NCI-H526 (cell line): Measurements from ENCODE around the gene ZNF41.

Source experiments
- DNase-seq, 2 experiments: peaks; one replicate each; lab custom pipeline; 2025; lab: John Stamatoyannopoulos, UW

Gene ZNF41

DNA sequence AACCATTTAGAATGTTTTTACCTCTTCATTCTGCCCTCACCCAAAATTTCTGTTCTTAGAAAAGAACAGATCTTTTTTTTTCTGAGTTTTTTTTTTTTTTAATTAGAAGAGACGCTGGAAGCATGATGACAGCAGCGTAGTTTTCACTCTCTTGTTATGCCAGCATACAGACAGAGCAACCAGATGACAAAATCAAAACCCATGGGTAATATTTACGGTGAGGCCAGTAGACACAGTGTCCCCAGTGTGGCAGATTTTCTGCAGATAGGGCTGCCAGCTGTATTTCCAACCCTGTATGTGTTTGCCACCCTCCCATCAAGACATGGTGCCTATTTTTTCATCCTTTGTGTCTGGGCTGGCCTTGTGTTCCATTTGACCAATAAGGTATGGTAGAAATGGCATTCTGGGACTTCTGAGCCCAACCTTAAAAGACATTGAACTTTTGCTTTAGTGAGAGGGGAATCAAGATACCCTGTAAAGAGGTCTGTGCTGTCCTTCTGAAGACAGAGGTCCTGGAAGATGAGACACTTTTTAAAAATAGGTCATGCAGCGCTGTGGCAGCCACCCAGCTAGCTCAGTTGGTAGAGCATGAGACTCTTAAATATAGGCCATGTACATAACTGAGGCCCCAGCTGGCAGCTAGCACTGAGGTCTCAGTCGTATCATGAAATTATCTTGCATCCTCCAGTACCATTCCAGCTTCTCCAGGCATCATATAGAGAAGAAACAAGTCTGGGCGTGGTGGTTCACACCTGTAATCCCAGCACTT, 6.7 kb upstream of the ZNF41 start:
- no peak for DNase-seq

DNA sequence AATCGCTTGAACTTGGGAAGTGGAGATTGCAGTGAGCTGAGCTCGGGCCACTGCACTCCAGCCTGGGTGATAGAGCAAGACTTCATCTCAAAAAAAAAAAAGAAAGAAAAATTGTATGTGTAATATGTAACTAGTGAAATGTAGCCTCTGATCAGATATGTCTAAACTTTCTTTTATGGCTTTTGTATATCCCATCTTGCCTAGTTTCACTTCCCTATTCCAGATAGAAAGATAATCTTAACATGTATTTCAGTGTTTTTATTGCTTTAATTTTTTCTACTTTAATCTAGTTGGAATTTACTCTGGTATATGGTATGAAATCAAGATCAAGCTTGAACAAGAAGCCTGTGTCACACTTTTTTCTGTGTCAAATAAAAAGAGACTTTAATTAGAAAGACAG, 1.9 kb upstream of the ZNF41 start:
- no peak for DNase-seq

DNA sequence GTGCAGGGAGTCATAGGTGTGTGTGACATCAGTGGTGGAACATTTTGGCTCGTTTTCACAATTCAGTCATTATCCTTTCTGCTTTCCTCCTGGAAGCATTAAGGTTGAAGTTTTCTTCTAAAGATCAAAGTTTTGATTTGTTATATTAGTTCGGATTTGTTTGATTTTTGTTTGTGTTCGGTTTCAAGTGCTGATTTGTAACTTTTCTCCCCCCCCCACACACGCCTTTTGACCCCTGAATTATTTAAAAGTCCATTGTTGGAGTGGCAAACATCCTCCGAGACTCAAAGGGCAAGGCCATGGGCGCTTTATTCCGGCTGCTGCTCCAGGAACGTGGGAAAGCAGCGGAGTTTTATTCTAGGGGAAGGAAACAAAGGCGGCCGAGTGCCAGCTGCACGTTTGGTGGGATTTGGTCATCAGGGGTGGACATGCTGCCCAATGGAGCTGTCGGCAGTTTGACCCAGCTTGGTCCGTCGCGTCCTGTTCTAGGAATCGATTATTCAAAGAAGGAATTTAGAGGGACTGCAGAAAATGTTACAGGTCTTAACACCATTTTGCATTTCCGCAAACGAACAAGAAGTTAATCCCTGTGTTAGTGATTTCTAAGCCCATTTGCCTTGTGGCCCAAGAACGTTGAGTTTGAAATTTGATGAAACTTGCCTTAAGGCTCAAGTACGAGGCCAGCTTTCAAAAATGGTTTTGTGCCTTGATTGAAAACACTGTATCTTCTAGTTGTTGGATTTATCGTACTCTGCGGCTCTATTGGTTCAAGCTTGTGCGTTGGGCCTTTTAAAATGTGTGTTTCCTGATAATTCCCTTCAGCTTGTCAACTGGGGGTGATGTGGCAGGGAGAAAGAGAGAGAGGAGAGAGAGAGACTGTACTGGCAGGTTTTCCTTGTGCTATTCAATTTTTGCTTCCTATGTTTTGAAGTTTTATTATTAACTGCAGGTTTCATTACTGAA, 565 bp upstream of the ZNF41 start:
- peak in 1 of 2 experiments; percentile 21 for DNase-seq

DNA sequence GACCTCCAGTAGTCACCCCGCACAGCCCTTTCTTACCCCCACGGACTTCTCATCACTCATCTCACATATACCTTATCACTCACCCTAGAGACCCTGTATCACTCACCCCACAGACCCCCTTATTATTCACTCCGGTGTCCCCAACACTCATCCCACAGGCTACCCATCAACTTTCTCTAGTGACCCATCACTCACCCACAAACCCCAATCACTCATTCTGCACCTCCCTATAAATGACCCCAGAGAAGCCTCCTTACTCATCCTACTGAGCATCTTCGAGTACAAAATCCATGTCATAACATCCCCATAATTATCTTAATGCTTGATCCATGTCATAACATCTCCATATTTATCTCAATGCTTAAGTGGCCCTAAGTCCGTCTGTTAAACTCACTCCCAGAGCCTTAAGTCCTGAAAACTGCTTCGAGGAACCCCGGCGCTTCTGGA, 934 bp downstream of the ZNF41 start:
- no peak for DNase-seq

DNA sequence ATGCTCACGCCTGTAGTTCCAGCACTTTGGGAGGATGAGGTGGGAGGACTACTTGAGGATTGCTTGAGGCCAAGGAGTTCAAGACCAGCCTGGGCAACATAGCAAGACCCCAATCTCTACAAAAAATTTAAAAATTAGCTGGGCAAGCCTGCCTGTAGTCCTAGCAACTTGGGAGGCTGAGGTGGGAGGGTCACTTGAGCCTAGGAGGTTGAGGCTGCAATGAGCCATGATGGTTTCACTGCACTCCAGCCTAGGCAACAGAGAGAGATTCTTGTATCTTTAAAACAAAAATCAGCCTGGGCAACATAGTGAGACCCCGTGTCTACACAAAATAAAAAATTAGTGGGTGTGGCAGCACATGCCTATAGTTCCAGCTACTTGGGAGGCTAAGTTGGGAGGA, 1.9 kb downstream of the ZNF41 start:
- no peak for DNase-seq

DNA sequence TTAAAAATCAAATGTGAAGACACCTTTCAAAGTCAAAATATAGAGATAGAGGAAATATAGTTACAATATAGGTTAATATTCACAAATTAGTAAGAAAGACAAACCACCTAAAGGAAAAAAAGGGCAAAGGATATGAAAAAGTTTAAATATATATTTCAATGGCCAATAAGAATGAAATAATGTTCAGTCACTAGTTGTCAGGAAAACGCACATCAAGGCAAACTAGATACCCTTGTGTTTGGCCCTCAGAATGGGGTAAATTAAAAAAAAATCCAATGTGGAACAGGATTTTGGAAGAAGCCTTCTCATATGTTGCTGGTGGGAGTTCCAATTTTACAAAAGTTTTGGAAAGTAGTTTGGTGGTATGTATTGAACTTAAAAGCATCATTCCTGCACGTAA, 2.4 kb downstream of the ZNF41 start:
- DNase-seq = no peak

DNA sequence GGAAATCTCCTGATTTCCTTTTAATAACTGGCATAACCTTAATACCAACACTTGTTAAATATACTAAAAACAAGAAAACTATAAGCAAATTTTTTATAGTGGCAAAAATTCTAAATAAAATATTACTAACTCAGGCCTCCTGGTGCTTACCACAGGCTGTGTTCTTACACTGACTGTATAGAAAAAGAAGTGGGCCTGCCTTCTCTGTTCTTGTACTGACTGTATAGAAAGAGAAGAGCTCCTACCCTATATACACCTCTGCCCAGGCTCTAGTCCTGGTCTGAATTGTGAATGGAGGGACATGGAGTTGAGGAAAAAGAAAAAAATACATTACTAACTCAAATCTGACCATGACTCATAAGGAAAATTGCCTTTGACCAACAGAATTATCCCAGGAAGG, 7.5 kb downstream of the ZNF41 start:
- no peak for DNase-seq

DNA sequence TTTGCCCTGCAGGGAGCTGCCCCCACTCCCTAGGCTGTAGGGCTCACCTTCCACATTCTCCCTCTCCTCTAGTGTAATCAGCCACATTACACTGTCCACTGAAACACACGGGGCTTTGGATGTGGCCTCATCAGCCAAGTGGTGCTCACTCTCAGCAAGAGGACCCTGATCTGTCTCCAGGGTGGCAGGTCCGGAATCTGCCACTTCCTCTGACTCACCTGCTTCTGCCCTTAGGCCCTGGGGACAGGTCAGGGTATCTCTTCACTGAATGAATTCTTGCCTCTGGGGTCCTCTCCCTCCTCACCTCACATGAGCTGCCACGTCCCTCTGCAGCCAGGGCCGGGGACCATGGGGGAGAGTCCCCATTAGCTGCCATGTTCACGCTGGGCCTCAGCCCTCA, 15.9 kb downstream of the ZNF41 start:
- DNase-seq = no peak

DNA sequence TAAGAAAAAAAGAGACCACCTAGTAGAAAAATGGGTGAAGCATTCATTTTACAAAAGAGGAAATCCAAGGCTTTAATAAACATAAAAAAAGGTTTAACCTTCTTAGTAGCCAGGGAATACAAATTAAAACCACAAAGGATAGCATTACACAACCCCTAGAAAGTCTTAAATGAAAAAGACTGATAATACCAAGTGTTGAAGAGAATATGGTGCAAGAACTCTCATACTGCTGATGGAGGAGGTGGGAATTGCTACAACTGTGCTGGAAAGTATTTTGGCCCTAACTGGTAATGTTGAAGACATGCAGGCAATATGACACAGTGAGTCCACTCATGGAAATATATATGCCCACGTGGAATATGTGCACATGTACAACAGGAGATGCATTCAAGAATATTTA, 22.5 kb downstream of the ZNF41 start:
- no peak for DNase-seq

DNA sequence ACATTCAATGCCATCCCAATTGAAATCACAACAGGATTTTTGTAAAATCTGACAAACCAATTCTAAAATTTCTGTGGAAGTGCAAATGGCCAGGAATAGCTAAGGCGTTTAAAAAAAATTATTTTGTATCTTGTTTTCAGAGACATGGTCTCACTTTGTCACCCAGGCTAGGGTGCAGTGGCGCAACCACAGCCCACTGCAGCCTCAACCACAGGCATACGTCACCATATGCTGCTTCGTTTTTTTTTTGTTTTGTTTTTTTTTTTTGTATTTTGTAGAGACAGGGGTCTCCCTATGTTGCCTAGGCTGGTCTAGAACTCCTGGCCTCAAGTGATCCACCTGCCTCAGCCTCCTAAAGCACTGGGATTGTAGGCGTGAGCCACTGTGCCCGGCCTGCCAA, 24.5 kb downstream of the ZNF41 start:
- DNase-seq = no peak

DNA sequence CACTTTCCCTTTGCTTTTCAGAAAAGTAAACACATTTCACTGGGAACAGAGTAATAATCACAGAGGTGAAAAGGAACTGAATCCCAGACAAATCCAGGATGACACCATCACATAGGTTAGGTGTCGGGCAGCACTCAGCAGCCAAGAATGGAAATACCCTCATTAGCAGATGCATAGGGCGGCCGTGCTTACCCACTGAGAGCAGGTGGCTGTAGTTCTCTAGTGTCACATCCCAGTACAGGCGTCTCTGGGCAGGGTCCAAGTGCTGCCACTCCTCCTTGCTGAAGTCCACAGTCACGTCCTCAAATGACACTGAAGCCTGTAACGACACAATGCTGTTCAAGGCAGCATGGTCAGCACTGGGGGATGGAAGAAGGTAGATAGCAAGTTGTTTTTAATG, 26.9 kb downstream of the ZNF41 start:
- no peak for DNase-seq

DNA sequence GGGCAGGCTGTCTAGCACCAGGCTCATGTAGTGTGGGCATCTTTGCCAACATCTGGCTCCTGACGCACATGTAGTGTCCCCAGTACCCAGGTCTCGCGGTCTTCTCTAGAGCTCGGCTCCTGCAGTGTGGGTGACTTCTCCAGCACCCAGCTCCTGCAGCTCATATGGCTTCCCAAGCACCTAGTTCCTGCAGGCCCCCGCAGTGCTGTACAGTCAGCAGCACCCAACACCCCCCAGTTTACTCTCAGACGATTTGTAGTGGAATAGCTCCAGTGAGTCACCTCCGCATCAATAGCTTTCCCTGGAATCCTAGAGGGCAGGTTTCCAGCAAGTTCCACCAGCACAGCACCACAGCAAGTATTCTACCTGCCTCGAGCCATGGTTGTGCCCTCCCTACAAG, 30.9 kb downstream of the ZNF41 start:
- no peak for DNase-seq

DNA sequence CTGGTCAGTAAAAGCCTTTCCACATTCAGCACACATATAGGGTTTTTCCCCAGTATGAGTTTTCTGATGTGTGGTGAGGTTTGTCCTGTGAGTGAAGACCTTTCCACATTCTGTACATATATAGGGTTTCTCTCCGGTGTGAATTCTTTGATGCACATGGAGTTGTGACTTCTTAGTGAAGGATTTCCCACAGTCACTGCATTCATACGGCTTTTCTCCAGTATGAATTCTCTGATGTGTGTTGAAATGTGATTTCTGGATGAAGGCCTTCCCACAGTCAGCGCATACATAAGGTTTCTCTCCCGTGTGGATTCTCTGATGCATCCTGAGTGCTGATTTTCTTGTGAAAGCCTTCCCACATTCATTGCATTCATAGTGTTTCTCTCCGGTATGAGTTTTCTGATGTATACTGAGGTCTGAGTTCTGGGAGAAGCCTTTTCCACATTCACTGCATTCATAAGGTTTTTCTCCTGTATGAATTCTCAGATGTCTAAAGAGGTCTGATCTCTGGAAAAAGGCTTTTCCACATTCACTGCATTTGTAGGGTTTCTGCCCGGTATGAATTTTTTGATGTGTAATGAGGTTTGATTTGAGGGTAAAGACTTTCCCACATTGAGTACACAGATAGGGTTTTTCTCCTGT, 34.7 kb downstream of the ZNF41 start:
- no peak for DNase-seq

DNA sequence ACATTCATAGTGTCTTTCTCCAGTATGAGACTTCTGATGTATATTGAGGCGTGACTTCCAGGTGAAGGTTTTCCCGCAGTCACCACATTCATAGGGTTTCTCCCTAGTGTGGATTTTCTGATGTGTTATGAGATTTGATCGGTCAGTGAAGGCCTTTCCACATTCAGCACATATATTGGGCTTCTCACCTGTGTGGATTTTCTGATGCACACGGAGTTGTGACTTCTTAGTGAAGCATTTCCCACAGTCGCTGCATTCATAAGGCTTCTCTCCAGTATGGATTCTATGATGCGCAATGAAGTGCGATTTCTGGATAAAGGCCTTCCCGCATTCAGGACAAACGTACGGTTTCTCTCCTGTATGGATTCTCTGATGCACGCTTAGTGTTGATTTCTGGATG, 35.4 kb downstream of the ZNF41 start:
- no peak for DNase-seq

DNA sequence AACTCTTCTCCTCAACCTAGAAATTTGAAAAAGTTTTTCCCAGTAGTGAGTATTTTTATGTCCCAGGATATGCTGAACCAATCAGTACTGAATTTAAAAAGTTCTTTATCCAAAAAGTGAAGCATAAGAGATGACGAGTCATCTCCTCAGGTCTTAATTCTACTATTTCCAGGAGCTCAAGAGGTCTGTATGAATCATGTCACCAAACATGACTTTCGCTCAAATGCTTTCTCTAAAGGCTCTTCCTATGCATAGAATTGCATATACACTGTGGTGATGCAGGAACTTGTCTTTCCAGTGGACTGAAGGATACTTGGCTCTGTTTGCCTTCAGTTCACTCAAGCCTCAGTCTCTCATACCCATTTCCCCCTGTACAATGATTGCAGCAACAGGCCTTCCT, 36.1 kb downstream of the ZNF41 start:
- no peak for DNase-seq

DNA sequence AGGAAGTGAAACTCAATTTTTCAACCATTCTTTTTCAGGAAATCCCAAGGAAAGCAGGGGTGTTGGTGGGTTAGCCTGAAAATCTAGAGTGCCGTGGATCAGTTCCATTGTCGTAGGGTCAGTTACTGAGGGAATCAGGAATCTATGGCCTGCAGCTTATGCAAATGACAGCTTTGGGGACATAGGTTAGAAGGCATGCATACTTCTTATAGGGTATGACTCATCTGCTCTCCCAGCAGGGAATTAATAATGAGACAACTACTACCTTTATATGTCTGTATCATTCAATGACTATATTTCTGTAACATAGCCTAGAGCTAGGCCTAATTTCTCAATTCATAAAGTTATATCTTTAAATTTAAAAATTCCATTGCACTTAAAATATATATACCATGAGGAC, 36.6 kb downstream of the ZNF41 start:
- no peak for DNase-seq

DNA sequence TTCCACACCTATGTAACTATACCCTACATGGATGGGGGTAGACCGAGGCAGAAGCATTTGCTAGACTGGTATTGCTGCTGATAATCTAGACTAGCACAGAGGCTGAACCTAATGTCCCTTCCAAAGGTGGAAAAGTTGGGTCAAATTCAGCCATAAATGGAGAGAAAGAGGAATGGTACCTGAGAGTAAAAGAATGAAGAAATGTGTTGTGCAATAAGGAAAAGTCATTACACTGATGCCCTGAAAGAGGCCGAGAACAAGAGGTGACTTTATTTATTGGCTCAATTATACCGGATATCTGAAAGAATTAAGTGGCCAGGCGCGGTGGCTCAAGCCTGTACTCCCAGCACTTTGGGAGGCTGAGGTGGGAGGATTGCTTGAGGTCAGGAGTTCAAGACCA, 52.1 kb downstream of the ZNF41 start:
- no peak for DNase-seq

DNA sequence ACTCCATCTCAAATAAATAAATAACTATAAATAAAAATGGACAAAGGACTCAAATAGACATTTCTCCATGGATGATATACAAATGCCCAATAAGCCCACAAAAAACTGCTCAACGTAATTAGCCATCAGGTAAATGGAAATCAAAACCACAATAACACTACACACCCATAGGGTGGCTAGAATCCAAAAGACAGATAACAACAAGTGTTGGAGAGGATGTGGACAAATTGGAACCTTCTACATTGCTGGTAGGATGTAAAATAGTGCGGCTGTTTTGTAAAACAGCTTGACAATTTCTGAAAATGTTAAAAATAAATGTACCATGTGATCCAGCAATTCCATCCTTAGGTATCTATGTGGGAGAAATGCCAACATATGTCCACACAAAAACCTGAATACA, 60.6 kb downstream of the ZNF41 start:
- DNase-seq = no peak

DNA sequence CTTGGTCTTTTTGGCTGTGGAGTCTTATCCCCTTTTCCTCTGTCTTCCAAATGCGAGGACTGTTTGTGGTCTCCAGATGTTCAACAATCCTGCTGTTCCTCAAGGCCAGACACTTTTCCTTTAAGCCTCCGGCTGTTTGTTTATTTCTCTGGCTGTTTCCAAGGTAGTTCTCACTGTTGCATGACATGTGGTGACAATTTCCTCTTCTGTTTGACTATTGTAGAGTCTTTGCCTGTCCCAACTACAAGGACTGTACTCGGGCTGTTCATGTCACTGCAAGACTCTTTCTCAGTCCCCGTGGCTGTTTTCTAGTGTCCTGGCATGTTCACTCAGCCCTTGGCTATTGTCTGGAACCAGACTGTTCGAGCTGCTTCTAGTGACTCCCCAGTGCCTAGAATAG, 62.1 kb downstream of the ZNF41 start:
- DNase-seq = no peak

DNA sequence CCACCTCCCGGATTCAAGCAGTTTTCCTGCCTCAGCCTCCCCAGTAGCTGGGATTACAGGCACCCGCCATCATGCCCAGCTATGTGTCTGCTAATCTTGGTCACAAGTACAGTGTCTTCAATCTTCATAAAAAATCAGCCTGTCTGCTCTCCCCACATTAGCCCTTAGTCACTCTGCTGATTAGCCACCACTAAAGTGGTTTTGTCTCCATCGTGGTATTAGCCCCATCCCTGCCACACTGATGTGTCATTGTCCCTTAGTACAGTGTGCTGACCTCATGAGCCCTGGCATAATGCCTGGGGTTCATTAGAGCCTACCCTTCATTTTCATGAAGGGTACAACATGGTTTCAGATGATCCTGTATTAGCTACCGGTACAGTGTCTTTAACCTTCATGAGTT, 62.8 kb downstream of the ZNF41 start:
- no peak for DNase-seq

DNA sequence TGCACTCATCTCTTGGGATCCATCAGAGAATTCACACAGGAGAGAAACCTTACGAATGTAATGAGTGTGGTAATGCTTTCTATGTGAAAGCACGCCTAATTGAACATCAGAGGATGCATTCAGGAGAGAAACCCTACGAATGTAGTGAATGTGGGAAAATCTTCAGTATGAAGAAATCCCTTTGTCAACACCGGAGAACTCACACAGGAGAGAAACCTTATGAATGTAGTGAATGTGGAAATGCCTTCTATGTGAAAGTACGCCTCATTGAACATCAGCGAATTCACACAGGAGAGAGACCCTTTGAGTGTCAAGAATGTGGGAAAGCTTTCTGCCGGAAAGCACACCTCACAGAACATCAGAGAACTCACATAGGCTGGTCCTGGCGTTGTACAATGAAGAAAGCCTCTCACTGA, 69.8 kb downstream of the ZNF41 start:
- DNase-seq = no peak
